Caco-2 (cell line): ENCODE data around the gene IGSF21. TPM values are rescaled to one million over a fixed set of nuclear protein-coding genes. Genes with fewer than 3 reads are reported as not detected.

ENCODE experiments used
- BruUV-seq: library from RNA; stranded (reverse); fragments of 400-500 nt; replicated peaks from 2 replicates; lab custom pipeline; 2021; lab: Mats Ljungman, UMichigan
- CTCF ChIA-PET: fragments of 300-600 bp; sonication (Branson Sonifier 250); formaldehyde crosslinking; loops from one replicate; lab custom pipeline; 2022; ENCODE audit warnings: antibody characterized with exemption; lab: Charles Lee
- POLR2A ChIA-PET: fragments of 300-600 bp; sonication (Branson Sonifier 250); formaldehyde crosslinking; loops from one replicate; lab custom pipeline; 2022; ENCODE audit warnings: antibody characterized with exemption; lab: Charles Lee
- DNase-seq, 2 experiments: peaks; one replicate each; pipeline versions ENCODE4 v3.0.0 to v3.0.0-alpha.2; 2020 to 2022
- H3K27me3 ChIP-seq: replicated peaks from 2 replicates; pipeline ENCODE4 v1.6.0; 2011; ENCODE audit warnings: low read length; ENCODE audit not compliant: control insufficient read depth, insufficient read depth
- H3K36me3 ChIP-seq: 2 replicates; pipeline ENCODE4 v1.5.1; 2011; ENCODE audit warnings: low read length; ENCODE audit not compliant: control insufficient read depth, insufficient read depth
- H3K4me1 ChIP-seq: fragments of 250-450 bp; sonication (Bioruptor Pico); 2 replicates; pipeline ENCODE4 v1.5.1; 2020; ENCODE audit warnings: mild to moderate bottlenecking
- H3K4me3 ChIP-seq: 2 replicates; pipeline ENCODE4 v1.5.1; 2011; ENCODE audit warnings: low read depth, mild to moderate bottlenecking, control low read depth, low read length
- H3K9me3 ChIP-seq: fragments of 250-450 bp; sonication (Bioruptor Pico); 2 replicates; pipeline ENCODE4 v1.5.1; 2020; ENCODE audit warnings: mild to moderate bottlenecking, moderate library complexity
- H3K27ac Mint-ChIP-seq: one replicate; pipeline ENCODE4 v1.8.0; 2022; ENCODE audit warnings: mixed read lengths; ENCODE audit not compliant: unreplicated experiment
- H3K27me3 Mint-ChIP-seq: one replicate; pipeline ENCODE4 v1.8.0; 2022; ENCODE audit warnings: mixed read lengths; ENCODE audit not compliant: insufficient read depth, unreplicated experiment
- H3K36me3 Mint-ChIP-seq: one replicate; pipeline ENCODE4 v1.8.0; 2022; ENCODE audit warnings: mild to moderate bottlenecking, mixed read lengths; ENCODE audit not compliant: insufficient read depth, unreplicated experiment
- H3K4me1 Mint-ChIP-seq: one replicate; pipeline ENCODE4 v1.8.0; 2022; ENCODE audit warnings: low read depth, mixed read lengths; ENCODE audit not compliant: unreplicated experiment
- H3K4me3 Mint-ChIP-seq: one replicate; pipeline ENCODE4 v1.8.0; 2022; ENCODE audit warnings: mild to moderate bottlenecking, moderate library complexity, mixed read lengths; ENCODE audit not compliant: unreplicated experiment
- H3K9me3 Mint-ChIP-seq: one replicate; pipeline ENCODE4 v1.8.0; 2022; ENCODE audit warnings: mixed read lengths; ENCODE audit not compliant: unreplicated experiment
- CTCF ChIP-seq, 2 experiments: fragments of 200-600 bp in 1 of 2; IDR thresholded peaks; 1 replicate in 1 of 2; 2 replicates in 1 of 2; pipeline versions ENCODE4 v1.5.1 to v1.8.0; 2011 to 2022; ENCODE audit warnings: antibody characterized with exemption in 1 of 2, control low read depth in 1 of 2, inconsistent platforms in 1 of 2, low read depth in 1 of 2, low read length in 1 of 2, mild to moderate bottlenecking in 1 of 2, moderate library complexity in 1 of 2; ENCODE audit not compliant: insufficient read depth in 1 of 2, severe bottlenecking in 1 of 2, unreplicated experiment in 1 of 2
- intact Hi-C: fragments of 100-400 bp; cut with micrococcal nuclease; formaldehyde crosslinking; loops from one replicate; pipeline ENCODE4 v1.10.0; 2022; ENCODE audit not compliant: unreplicated experiment
- total RNA-seq: library from RNA; stranded (reverse); gene quantifications from 2 replicates; pipeline ENCODE4 v1.2.3, GENCODE V29; 2022

The IGSF21 gene
- total RNA-seq, 1 experiment from 2014 or later = not detected

- Histone ChIP-seq H3K4me1 (no peaks in the 10 kb centered on the region), H3K4me3 (no peak overlapping the region), H3K27me3 (no peaks in the 10 kb centered on the region), H3K9me3 (no peaks in the 10 kb centered on the region), H3K36me3 (no peaks in the 10 kb centered on the region)
- no peaks in the 10 kb centered on the region for H3K4me1 Mint-ChIP-seq
- H3K36me3 Mint-ChIP-seq = peaks cover 2% of the 10 kb centered on the region
- TF ChIP-seq CTCF (IDR thresholded peaks at IDR 0.05; ENCODE audit: insufficient read depth in 1 of 2, low read depth in 1 of 2, low read length in 1 of 2, severe bottlenecking in 1 of 2, unreplicated experiment in 1 of 2) = no peak
- ChIA-PET POLR2A (no interaction called here), CTCF (no interaction called here)
- intact Hi-C loops = no loop called here
- no peak for DNase-seq
- no peaks in the 10 kb centered on the region for H3K9me3 Mint-ChIP-seq
- BruUV-seq = no TSS peak
- H3K4me3 Mint-ChIP-seq = no peak overlapping the region
- no peak overlapping the region for H3K27ac Mint-ChIP-seq
- peaks cover 29% of the 10 kb centered on the region for H3K27me3 Mint-ChIP-seq
Measured at GRCh38 chr1:18120638-18121037, 13.0 kb downstream of the IGSF21 start.

GRCh38 chr1:18121072-18121820 is 13.6 kb downstream of the IGSF21 start:
- no TSS peak for BruUV-seq
- ChIA-PET CTCF (interaction anchor here (0.7 kb wide), 1 partner anchor 12 kb away, joined by 8 read pairs; no protein-coding TSS in a partner anchor), POLR2A (no interaction called here)
- Mint-ChIP-seq H3K4me1 (no peaks in the 10 kb centered on the region), H3K27ac (no peak overlapping the region), H3K4me3 (no peak overlapping the region), H3K9me3 (no peaks in the 10 kb centered on the region), H3K36me3 (peaks cover 5% of the 10 kb centered on the region), H3K27me3 (peaks cover 26% of the 10 kb centered on the region)
- TF ChIP-seq CTCF (IDR thresholded peaks at IDR 0.05; ENCODE audit: insufficient read depth in 1 of 2, low read depth in 1 of 2, low read length in 1 of 2, severe bottlenecking in 1 of 2, unreplicated experiment in 1 of 2) = no peak
- Histone ChIP-seq H3K27me3 (no peaks in the 10 kb centered on the region), H3K4me3 (no peak overlapping the region), H3K4me1 (no peaks in the 10 kb centered on the region), H3K9me3 (no peaks in the 10 kb centered on the region), H3K36me3 (no peaks in the 10 kb centered on the region)
- intact Hi-C loops = no loop called here
- DNase-seq = no peak

GRCh38 chr1:18123467-18123992 is 15.9 kb downstream of the IGSF21 start:
- no peak overlapping the region for H3K27ac Mint-ChIP-seq
- H3K4me3 Mint-ChIP-seq = no peak overlapping the region
- Histone ChIP-seq H3K36me3 (no peaks in the 10 kb centered on the region), H3K4me1 (no peaks in the 10 kb centered on the region), H3K9me3 (no peaks in the 10 kb centered on the region), H3K27me3 (no peaks in the 10 kb centered on the region), H3K4me3 (no peak overlapping the region)
- no peaks in the 10 kb centered on the region for H3K9me3 Mint-ChIP-seq
- peaks cover 5% of the 10 kb centered on the region for H3K36me3 Mint-ChIP-seq
- H3K27me3 Mint-ChIP-seq = peaks cover 19% of the 10 kb centered on the region
- intact Hi-C loops = no loop called here
- CTCF ChIA-PET = no interaction called here
- POLR2A ChIA-PET = no interaction called here
- DNase-seq = no peak
- H3K4me1 Mint-ChIP-seq = no peaks in the 10 kb centered on the region
- BruUV-seq = no TSS peak
- TF ChIP-seq CTCF (IDR thresholded peaks at IDR 0.05; ENCODE audit: insufficient read depth in 1 of 2, low read depth in 1 of 2, low read length in 1 of 2, severe bottlenecking in 1 of 2, unreplicated experiment in 1 of 2) = no peak
